HCT116 (cell line): ENCODE results near the gene COX6B2. TPM values are rescaled to one million over a fixed set of nuclear protein-coding genes. Genes with fewer than 3 reads are reported as not detected.

ENCODE experiments used
- ATAC-seq: fragments of 200-7000 bp; cut with Tn5 transposase; 2 replicates; pipeline ENCODE4 v1.9.1; 2020; ENCODE audit warnings: mild to moderate bottlenecking, moderate library complexity
- BruUV-seq: library from RNA; stranded (reverse); fragments of 400-500 nt; replicated peaks from 2 replicates; lab custom pipeline; 2021; lab: Mats Ljungman, UMichigan
- CTCF ChIA-PET: fragments of 300-600 bp; sonication (Branson Sonifier 250); formaldehyde crosslinking; loops from one replicate; lab custom pipeline; 2021; ENCODE audit warnings: antibody characterized with exemption; lab: Charles Lee
- POLR2A ChIA-PET: fragments of 300-600, 350-600 bp; sonication (Branson Sonifier 250); formaldehyde crosslinking; loops from one replicate; lab custom pipeline; 2021; ENCODE audit warnings: antibody characterized with exemption; lab: Charles Lee
- RAD21 ChIA-PET, 2 experiments: fragments of 300-600 bp; sonication (Branson Sonifier 250); formaldehyde crosslinking; loops; one replicate each; lab custom pipeline; 2023; ENCODE audit warnings: low total read pairs in 2 of 2; ENCODE audit not compliant: uncharacterized antibody in 2 of 2, unreplicated experiment in 2 of 2, low non-redundant PET in 1 of 2; lab: Charles Lee
- DNase-seq: peaks from one replicate; pipeline ENCODE4 v3.0.0-alpha.2; 2010; ENCODE audit warnings: low read depth, low spot score
- H2AFZ ChIP-seq: fragments of 200-600 bp; shearing (Covaris generic), sonication (generic); 2 replicates; pipeline ENCODE4 v1.6.1; 2017; ENCODE audit warnings: low read depth, mixed run types, mixed read lengths, antibody characterized with exemption, low read length; ENCODE audit not compliant: poor library complexity, severe bottlenecking
- H3K27ac ChIP-seq: 2 replicates; pipeline ENCODE4 v1.5.1; 2012; ENCODE audit warnings: low read depth, low read length
- H3K27me3 ChIP-seq: fragments of 200-600 bp; sonication (generic); 2 replicates; pipeline ENCODE4 v1.6.1; 2016; ENCODE audit warnings: mixed run types, low read length, mixed read lengths; ENCODE audit not compliant: insufficient read depth
- H3K36me3 ChIP-seq, 2 experiments: fragments of 200-500 bp in 1 of 2; fragments of 200-600 bp in 1 of 2; sonication (Bioruptor generic) in 1 of 2; sonication (generic) in 1 of 2; 2 replicates each; pipeline versions ENCODE4 v1.5.1 to v1.6.1; 2014 to 2016; ENCODE audit warnings: low read length in 2 of 2, inconsistent platforms in 1 of 2, mixed read lengths in 1 of 2, mixed run types in 1 of 2; ENCODE audit not compliant: insufficient read depth in 2 of 2, control insufficient read depth in 1 of 2
- H3K4me1 ChIP-seq, 2 experiments: fragments of 200-600 bp in 1 of 2; sonication (generic) in 1 of 2; 2 replicates each; pipeline versions ENCODE4 v1.5.1 to v1.6.1; 2012 to 2017; ENCODE audit warnings: low read length in 2 of 2, inconsistent platforms in 1 of 2, mild to moderate bottlenecking in 1 of 2, mixed read lengths in 1 of 2, mixed run types in 1 of 2, moderate library complexity in 1 of 2; ENCODE audit not compliant: insufficient read depth in 2 of 2, control insufficient read depth in 1 of 2
- H3K4me2 ChIP-seq: fragments of 200-600 bp; sonication (generic); 2 replicates; pipeline ENCODE4 v1.6.1; 2017; ENCODE audit warnings: mixed run types, low read length, mixed read lengths
- H3K4me3 ChIP-seq, 2 experiments: fragments of 200-600 bp in 1 of 2; sonication (generic) in 1 of 2; replicated peaks in 1 of 2; 2 replicates each; pipeline ENCODE4 v1.5.1; 2011 to 2016; ENCODE audit warnings: low read length in 2 of 2, control low read depth in 1 of 2, low read depth in 1 of 2, mild to moderate bottlenecking in 1 of 2, mixed read lengths in 1 of 2, mixed run types in 1 of 2
- H3K79me2 ChIP-seq: fragments of 200-600 bp; sonication (generic); 2 replicates; pipeline ENCODE4 v1.6.1; 2017; ENCODE audit warnings: mild to moderate bottlenecking, mixed run types, low read length, moderate library complexity, mixed read lengths; ENCODE audit not compliant: insufficient read depth
- H3K9ac ChIP-seq: fragments of 200-600 bp; sonication (generic); 2 replicates; pipeline ENCODE4 v1.6.1; 2016; ENCODE audit warnings: low read length, mixed read lengths
- H3K9me2 ChIP-seq: fragments of 200-600 bp; sonication (generic), shearing (Covaris generic); 2 replicates; pipeline ENCODE4 v1.6.1; 2017; ENCODE audit warnings: mixed run types, mild to moderate bottlenecking, moderate library complexity; ENCODE audit not compliant: insufficient read depth
- H3K9me3 ChIP-seq, 2 experiments: fragments of 200-500 bp in 1 of 2; fragments of 200-600 bp in 1 of 2; sonication (Bioruptor generic) in 1 of 2; sonication (generic) in 1 of 2; 2 replicates each; pipeline ENCODE4 v1.6.1; 2014 to 2017; ENCODE audit warnings: low read length in 2 of 2, mixed read lengths in 2 of 2, inconsistent platforms in 1 of 2, low read depth in 1 of 2, mild to moderate bottlenecking in 1 of 2, mixed run types in 1 of 2, moderate library complexity in 1 of 2; ENCODE audit not compliant: control insufficient read depth in 1 of 2, insufficient read depth in 1 of 2
- H4K20me1 ChIP-seq: fragments of 200-600 bp; sonication (generic), shearing (Covaris generic); 2 replicates; pipeline ENCODE4 v1.6.1; 2017; ENCODE audit warnings: mixed run types, mild to moderate bottlenecking, moderate library complexity; ENCODE audit not compliant: insufficient read depth
- RAD21 ChIP-seq: IDR thresholded peaks from 2 replicates; pipeline ENCODE4 v1.6.1; 2012; ENCODE audit warnings: low read depth, mild to moderate bottlenecking
- ZBTB33 ChIP-seq: IDR thresholded peaks from 2 replicates; pipeline ENCODE4 v1.6.1; 2011; ENCODE audit warnings: mild to moderate bottlenecking, low read length, moderate library complexity; ENCODE audit not compliant: insufficient replicate concordance; ENCODE audit errors: extremely low read depth
- ZFX ChIP-seq: fragments of 450-650 bp; IDR thresholded peaks from 2 replicates; pipeline ENCODE4 v1.6.1; 2017
- intact Hi-C: fragments of 100-400 bp; cut with micrococcal nuclease; formaldehyde crosslinking; loops from 2 replicates; pipeline ENCODE4 v1.10.0; 2022
- total RNA-seq: library from RNA; stranded (reverse); gene quantifications from one replicate; pipeline ENCODE4 v1.2.1, GENCODE V29; 2021; ENCODE audit not compliant: unreplicated experiment

Gene COX6B2
- total RNA-seq, 1 experiment from 2014 or later = 2.4 TPM

GRCh38 chr19:55302318-55302703 lies 52.2 kb downstream of the COX6B2 start:
- no peak for DNase-seq
- H3K4me1 ChIP-seq = peaks cover 0 to 7% of the 10 kb centered on the region in 2 experiments; a peak in 1 of 4 replicates
- 0 out of 2 replicates have a peak overlapping the region, but pooled peaks have one; percentile 52 for H3K4me2 ChIP-seq
- H3K36me3 ChIP-seq = peaks cover 11% of the 10 kb centered on the region in 2 experiments; a peak in 2 of 4 replicates
- H3K27ac ChIP-seq = no peak overlapping the region
- no peaks in the 10 kb centered on the region for H4K20me1 ChIP-seq
- POLR2A ChIA-PET = interaction anchor here (2.0 kb wide), 1 partner anchor 82 kb away, joined by 8 read pairs; the partner anchor contains the start of gene TMEM238
- RAD21 ChIA-PET = no interaction called here
- no peaks in the 10 kb centered on the region for H3K9me2 ChIP-seq
- intact Hi-C loops = loop anchor here (5.0 kb wide), 1 partner anchor 80 kb away; the partner anchor contains the start of gene TMEM238
- ATAC-seq = no peak
- CTCF ChIA-PET = interaction anchor here (1.1 to 2.7 kb wide), 8 partner anchors 15 to 174 kb away, joined by 3 to 15 read pairs (median 8); partner anchors contain the start of genes HSPBP1, KMT5C, TMEM238 and ZNF628
- no peak overlapping the region for H3K9ac ChIP-seq
- no TSS peak for BruUV-seq
- H3K9me3 ChIP-seq = no peaks in the 10 kb centered on the region
- TF ChIP-seq ZBTB33 (no peak), ZFX (no peak), RAD21 (no peak)
- no peak overlapping the region for H2AFZ ChIP-seq
- no peak overlapping the region for H3K4me3 ChIP-seq
- H3K79me2 ChIP-seq = no peaks in the 10 kb centered on the region
- no peaks in the 10 kb centered on the region for H3K27me3 ChIP-seq
